Activated naive CD8-positive, alpha-beta T cell treated with anti-CD3 and anti-CD28 coated beads for 36 hours (primary cell): ENCODE results near the gene RCAN2. TPM values are rescaled to one million over a fixed set of nuclear protein-coding genes. Genes with fewer than 3 reads are reported as not detected.

ENCODE experiments used
- DNase-seq: peaks from one replicate; pipeline ENCODE4 v3.0.0; 2021
- H3K27ac Mint-ChIP-seq: one replicate; pipeline ENCODE4 v1.8.0; 2022; ENCODE audit warnings: mild to moderate bottlenecking, moderate library complexity, mixed read lengths
- H3K27me3 Mint-ChIP-seq: one replicate; pipeline ENCODE4 v1.8.0; 2022; ENCODE audit warnings: mild to moderate bottlenecking, mixed read lengths
- H3K36me3 Mint-ChIP-seq: one replicate; pipeline ENCODE4 v1.8.0; 2021; ENCODE audit warnings: mild to moderate bottlenecking, mixed read lengths
- H3K4me1 Mint-ChIP-seq: one replicate; pipeline ENCODE4 v1.8.0; 2021; ENCODE audit warnings: mixed read lengths
- H3K4me3 Mint-ChIP-seq: one replicate; pipeline ENCODE4 v1.8.0; 2022; ENCODE audit warnings: mild to moderate bottlenecking, moderate library complexity, mixed read lengths
- H3K9me3 Mint-ChIP-seq: one replicate; pipeline ENCODE4 v1.8.0; 2022; ENCODE audit warnings: mixed read lengths
- total RNA-seq, 2 experiments: library from RNA; stranded (reverse); gene quantifications; one replicate each; pipeline ENCODE4 v1.2.3, GENCODE V29; 2021

The RCAN2 gene
- total RNA-seq, 2 experiments from 2014 or later, result not detected

GRCh38 chr6:46325561-46326530 is 165.4 kb downstream of the RCAN2 start:
- Mint-ChIP-seq H3K27ac (no peak overlapping the region), H3K9me3 (no peaks in the 10 kb centered on the region), H3K27me3 (peaks cover 27% of the 10 kb centered on the region), H3K36me3 (no peaks in the 10 kb centered on the region), H3K4me1 (peaks cover 3% of the 10 kb centered on the region), H3K4me3 (no peak overlapping the region)
- DNase-seq, result no peak

GRCh38 chr6:46324706-46325105 is 166.5 kb downstream of the RCAN2 start:
- DNase-seq, result no peak
- H3K27me3 Mint-ChIP-seq, result peaks cover 23% of the 10 kb centered on the region
- H3K36me3 Mint-ChIP-seq, result no peaks in the 10 kb centered on the region
- H3K27ac Mint-ChIP-seq, result no peak overlapping the region
- no peaks in the 10 kb centered on the region for H3K9me3 Mint-ChIP-seq
- peaks cover 3% of the 10 kb centered on the region for H3K4me1 Mint-ChIP-seq
- no peak overlapping the region for H3K4me3 Mint-ChIP-seq

- H3K36me3 Mint-ChIP-seq, result no peaks in the 10 kb centered on the region
- H3K9me3 Mint-ChIP-seq, result no peaks in the 10 kb centered on the region
- H3K4me3 Mint-ChIP-seq, result no peak overlapping the region
- peaks cover 3% of the 10 kb centered on the region for H3K4me1 Mint-ChIP-seq
- no peak overlapping the region for H3K27ac Mint-ChIP-seq
- H3K27me3 Mint-ChIP-seq, result peaks cover 22% of the 10 kb centered on the region
- DNase-seq, result no peak
Measured at GRCh38 chr6:46323966-46324622, 167.2 kb downstream of the RCAN2 start.

GRCh38 chr6:46323312-46323965 is 167.8 kb downstream of the RCAN2 start:
- H3K9me3 Mint-ChIP-seq, result no peaks in the 10 kb centered on the region
- H3K27me3 Mint-ChIP-seq, result peaks cover 18% of the 10 kb centered on the region
- peaks cover 3% of the 10 kb centered on the region for H3K4me1 Mint-ChIP-seq
- DNase-seq, result no peak
- no peak overlapping the region for H3K4me3 Mint-ChIP-seq
- H3K27ac Mint-ChIP-seq, result no peak overlapping the region
- no peaks in the 10 kb centered on the region for H3K36me3 Mint-ChIP-seq

- no peak overlapping the region for H3K4me3 Mint-ChIP-seq
- H3K9me3 Mint-ChIP-seq, result no peaks in the 10 kb centered on the region
- H3K4me1 Mint-ChIP-seq, result peaks cover under 1% of the 10 kb centered on the region
- H3K27me3 Mint-ChIP-seq, result peaks cover 11% of the 10 kb centered on the region
- no peak for DNase-seq
- H3K27ac Mint-ChIP-seq, result no peak overlapping the region
- no peaks in the 10 kb centered on the region for H3K36me3 Mint-ChIP-seq
Measured at GRCh38 chr6:46320505-46320904, 170.7 kb downstream of the RCAN2 start.

- Mint-ChIP-seq H3K27me3 (no peaks in the 10 kb centered on the region), H3K27ac (no peak overlapping the region), H3K9me3 (no peaks in the 10 kb centered on the region), H3K4me3 (no peak overlapping the region), H3K4me1 (peaks cover 5% of the 10 kb centered on the region), H3K36me3 (no peaks in the 10 kb centered on the region)
- DNase-seq, result no peak
Measured at GRCh38 chr6:46315589-46315988, 175.7 kb downstream of the RCAN2 start.

- no peaks in the 10 kb centered on the region for H3K9me3 Mint-ChIP-seq
- no peaks in the 10 kb centered on the region for H3K36me3 Mint-ChIP-seq
- no peak for DNase-seq
- no peak overlapping the region for H3K4me3 Mint-ChIP-seq
- H3K27me3 Mint-ChIP-seq, result peaks cover 4% of the 10 kb centered on the region
- peaks cover 5% of the 10 kb centered on the region for H3K4me1 Mint-ChIP-seq
- H3K27ac Mint-ChIP-seq, result no peak overlapping the region
Measured at GRCh38 chr6:46312654-46313053, 178.6 kb downstream of the RCAN2 start.

- Mint-ChIP-seq H3K4me3 (no peak overlapping the region), H3K9me3 (no peaks in the 10 kb centered on the region), H3K36me3 (no peaks in the 10 kb centered on the region), H3K27ac (no peak overlapping the region), H3K4me1 (peaks cover 1% of the 10 kb centered on the region), H3K27me3 (peaks cover 14% of the 10 kb centered on the region)
- no peak for DNase-seq
Measured at GRCh38 chr6:46310196-46310595, 181.1 kb downstream of the RCAN2 start.

- peaks cover 20% of the 10 kb centered on the region for H3K27me3 Mint-ChIP-seq
- no peaks in the 10 kb centered on the region for H3K4me1 Mint-ChIP-seq
- no peaks in the 10 kb centered on the region for H3K36me3 Mint-ChIP-seq
- no peak overlapping the region for H3K4me3 Mint-ChIP-seq
- H3K9me3 Mint-ChIP-seq, result peaks cover 2% of the 10 kb centered on the region
- H3K27ac Mint-ChIP-seq, result no peak overlapping the region
- no peak for DNase-seq
Measured at GRCh38 chr6:46306431-46306830, 184.8 kb downstream of the RCAN2 start.

- Mint-ChIP-seq H3K27me3 (peaks cover 23% of the 10 kb centered on the region), H3K9me3 (peaks cover 2% of the 10 kb centered on the region), H3K36me3 (no peaks in the 10 kb centered on the region), H3K27ac (no peak overlapping the region), H3K4me3 (no peak overlapping the region), H3K4me1 (no peaks in the 10 kb centered on the region)
- no peak for DNase-seq
Measured at GRCh38 chr6:46305833-46306232, 185.4 kb downstream of the RCAN2 start.

GRCh38 chr6:46305236-46305635 is 186.0 kb downstream of the RCAN2 start:
- Mint-ChIP-seq H3K9me3 (peaks cover 2% of the 10 kb centered on the region), H3K36me3 (no peaks in the 10 kb centered on the region), H3K4me3 (no peak overlapping the region), H3K27ac (no peak overlapping the region), H3K27me3 (peaks cover 27% of the 10 kb centered on the region), H3K4me1 (no peaks in the 10 kb centered on the region)
- no peak for DNase-seq

GRCh38 chr6:46302816-46303215 is 188.4 kb downstream of the RCAN2 start:
- Mint-ChIP-seq H3K4me3 (no peak overlapping the region), H3K36me3 (no peaks in the 10 kb centered on the region), H3K9me3 (peaks cover 3% of the 10 kb centered on the region), H3K27me3 (peaks cover 40% of the 10 kb centered on the region), H3K4me1 (no peaks in the 10 kb centered on the region), H3K27ac (no peak overlapping the region)
- no peak for DNase-seq

GRCh38 chr6:46302176-46302575 is 189.1 kb downstream of the RCAN2 start:
- H3K9me3 Mint-ChIP-seq, result peaks cover 3% of the 10 kb centered on the region
- H3K4me1 Mint-ChIP-seq, result no peaks in the 10 kb centered on the region
- H3K27ac Mint-ChIP-seq, result no peak overlapping the region
- H3K27me3 Mint-ChIP-seq, result peaks cover 39% of the 10 kb centered on the region
- H3K36me3 Mint-ChIP-seq, result no peaks in the 10 kb centered on the region
- DNase-seq, result no peak
- no peak overlapping the region for H3K4me3 Mint-ChIP-seq

- Mint-ChIP-seq H3K4me1 (no peaks in the 10 kb centered on the region), H3K27ac (no peak overlapping the region), H3K36me3 (no peaks in the 10 kb centered on the region), H3K27me3 (peaks cover 46% of the 10 kb centered on the region), H3K4me3 (no peak overlapping the region), H3K9me3 (peaks cover 3% of the 10 kb centered on the region)
- no peak for DNase-seq
Measured at GRCh38 chr6:46299253-46299652, 192.0 kb downstream of the RCAN2 start.

- Mint-ChIP-seq H3K9me3 (peaks cover 1% of the 10 kb centered on the region), H3K27me3 (peaks cover 46% of the 10 kb centered on the region), H3K4me3 (no peak overlapping the region), H3K27ac (no peak overlapping the region), H3K4me1 (no peaks in the 10 kb centered on the region), H3K36me3 (no peaks in the 10 kb centered on the region)
- no peak for DNase-seq
Measured at GRCh38 chr6:46296586-46296985, 194.7 kb downstream of the RCAN2 start.
